ENCODE data around the gene CCDC88B. TPM values are rescaled to one million over a fixed set of nuclear protein-coding genes. Genes with fewer than 3 reads are reported as not detected.

The CCDC88B gene
- total RNA-seq, 8 experiments from 2014 or later: 0.90 to 8.6 (median 3.0) TPM

GRCh38 chr11:64383580-64383979 lies 43.6 kb downstream of the CCDC88B start:
- H3K4me3 ChIP-seq: no peak overlapping the region
- H3K27ac ChIP-seq: no peak overlapping the region
- in situ Hi-C loops (cut with MboI; ENCODE audit: low pct_unique_long_range_greater_than_20kb in 2 of 9, low sequenced_read_pairs in 9 of 9, unreplicated experiment in 9 of 9): no loop called here
- 43 to 90% (median 88%) methylated on average over 1 of the region's 2 CpGs; no CpG with 5 or more reads in 5 of the 10 experiments for WGBS, 10 experiments
- no peak for ATAC-seq (replicated peaks in 6 of 8)
- peaks cover 4% of the 10 kb centered on the region in 2 donors for H3K4me1 ChIP-seq (replicated peaks in 1 of 2)

- H3K4me1 ChIP-seq (replicated peaks in 1 of 2): peaks cover 0 to 4% of the 10 kb centered on the region in 2 donors
- no peak overlapping the region for H3K4me3 ChIP-seq
- ATAC-seq (replicated peaks in 6 of 8): peak in 2 of 8 experiments; percentile 16 to 25
- in situ Hi-C loops (cut with MboI; ENCODE audit: low pct_unique_long_range_greater_than_20kb in 2 of 9, low sequenced_read_pairs in 9 of 9, unreplicated experiment in 9 of 9): no loop called here
- 31 to 81% (median 56%) methylated on average over 1 to 8 of the region's 17 CpGs for WGBS, 10 experiments
- H3K27ac ChIP-seq: no peak overlapping the region
Observed at GRCh38 chr11:64384028-64384737, 44.2 kb downstream of the CCDC88B start.

- Histone ChIP-seq H3K4me1 (replicated peaks in 1 of 2) (peaks cover 0 to 4% of the 10 kb centered on the region in 2 donors), H3K4me3 (no peak overlapping the region), H3K27ac (no peak overlapping the region)
- ATAC-seq (replicated peaks in 6 of 8): peak in 5 of 8 experiments; percentile 22 to 59 (median 56)
- in situ Hi-C loops (cut with MboI; ENCODE audit: low pct_unique_long_range_greater_than_20kb in 2 of 9, low sequenced_read_pairs in 9 of 9, unreplicated experiment in 9 of 9): no loop called here
- WGBS, 10 experiments: 40 to 86% (median 76%) methylated on average over 1 to 11 of the region's 15 CpGs; no CpG with 5 or more reads in 3 of the 10 experiments
Observed at GRCh38 chr11:64384981-64385944, 45.3 kb downstream of the CCDC88B start.

GRCh38 chr11:64385945-64386704 lies 46.1 kb downstream of the CCDC88B start:
- ATAC-seq (replicated peaks in 6 of 8): peak in 5 of 8 experiments; percentile 11 to 67 (median 47)
- H3K27ac ChIP-seq: no peak overlapping the region
- WGBS, 10 experiments: 0 to 100% (median 86%) methylated on average over 1 to 10 of the region's 11 CpGs; no CpG with 5 or more reads in 2 of the 10 experiments
- no peaks in the 10 kb centered on the region for H3K4me1 ChIP-seq (replicated peaks in 1 of 2)
- in situ Hi-C loops (cut with MboI; ENCODE audit: low pct_unique_long_range_greater_than_20kb in 2 of 9, low sequenced_read_pairs in 9 of 9, unreplicated experiment in 9 of 9): no loop called here
- no peak overlapping the region for H3K4me3 ChIP-seq

GRCh38 chr11:64387916-64388315 lies 47.9 kb downstream of the CCDC88B start:
- Histone ChIP-seq H3K4me3 (no peak overlapping the region), H3K27ac (no peak overlapping the region), H3K4me1 (replicated peaks in 1 of 2) (no peaks in the 10 kb centered on the region)
- ATAC-seq (replicated peaks in 6 of 8): no peak
- in situ Hi-C loops (cut with MboI; ENCODE audit: low pct_unique_long_range_greater_than_20kb in 2 of 9, low sequenced_read_pairs in 9 of 9, unreplicated experiment in 9 of 9): no loop called here

- H3K27ac ChIP-seq: no peak overlapping the region
- H3K4me3 ChIP-seq: no peak overlapping the region
- no peak for ATAC-seq (replicated peaks in 6 of 8)
- no peaks in the 10 kb centered on the region for H3K4me1 ChIP-seq (replicated peaks in 1 of 2)
- 0 to 89% (median 40%) methylated on average over 1 to 8 of the region's 10 CpGs; no CpG with 5 or more reads in 3 of the 10 experiments for WGBS, 10 experiments
- in situ Hi-C loops (cut with MboI; ENCODE audit: low pct_unique_long_range_greater_than_20kb in 2 of 9, low sequenced_read_pairs in 9 of 9, unreplicated experiment in 9 of 9): no loop called here
Observed at GRCh38 chr11:64388894-64389293, 48.9 kb downstream of the CCDC88B start.

- ATAC-seq (replicated peaks in 6 of 8): no peak
- in situ Hi-C loops (cut with MboI; ENCODE audit: low pct_unique_long_range_greater_than_20kb in 2 of 9, low sequenced_read_pairs in 9 of 9, unreplicated experiment in 9 of 9): no loop called here
- Histone ChIP-seq H3K27ac (no peak overlapping the region), H3K4me1 (replicated peaks in 1 of 2) (no peaks in the 10 kb centered on the region), H3K4me3 (no peak overlapping the region)
- WGBS, 10 experiments: 25 to 100% (median 86%) methylated on average over 1 to 2 of the region's 2 CpGs; no CpG with 5 or more reads in 3 of the 10 experiments
Observed at GRCh38 chr11:64389851-64390250, 49.8 kb downstream of the CCDC88B start.

- Histone ChIP-seq H3K27ac (no peak overlapping the region), H3K4me3 (no peak overlapping the region), H3K4me1 (replicated peaks in 1 of 2) (peaks cover 2 to 3% of the 10 kb centered on the region in 2 donors)
- WGBS, 10 experiments: 17 to 100% (median 90%) methylated on average over 1 to 2 of the region's 3 CpGs; no CpG with 5 or more reads in 4 of the 10 experiments
- no peak for ATAC-seq (replicated peaks in 6 of 8)
- in situ Hi-C loops (cut with MboI; ENCODE audit: low pct_unique_long_range_greater_than_20kb in 2 of 9, low sequenced_read_pairs in 9 of 9, unreplicated experiment in 9 of 9): no loop called here
Observed at GRCh38 chr11:64390558-64390957, 50.6 kb downstream of the CCDC88B start.

GRCh38 chr11:64391839-64392238 lies 51.8 kb downstream of the CCDC88B start:
- in situ Hi-C loops (cut with MboI; ENCODE audit: low pct_unique_long_range_greater_than_20kb in 2 of 9, low sequenced_read_pairs in 9 of 9, unreplicated experiment in 9 of 9): no loop called here
- WGBS, 10 experiments: 90 to 100% (median 100%) methylated on average over 1 to 2 of the region's 3 CpGs; no CpG with 5 or more reads in 7 of the 10 experiments
- H3K4me1 ChIP-seq (replicated peaks in 1 of 2): peaks cover 11 to 14% of the 10 kb centered on the region in 2 donors
- ATAC-seq (replicated peaks in 6 of 8): no peak
- no peak overlapping the region for H3K4me3 ChIP-seq
- no peak overlapping the region for H3K27ac ChIP-seq

GRCh38 chr11:64395545-64396078 lies 55.6 kb downstream of the CCDC88B start:
- Histone ChIP-seq H3K4me1 (replicated peaks in 1 of 2) (peaks cover 11 to 14% of the 10 kb centered on the region in 2 donors), H3K4me3 (no peak overlapping the region), H3K27ac (peak overlapping the region in 1 of 2 donors; percentile 18)
- in situ Hi-C loops (cut with MboI; ENCODE audit: low pct_unique_long_range_greater_than_20kb in 2 of 9, low sequenced_read_pairs in 9 of 9, unreplicated experiment in 9 of 9): no loop called here
- no peak for ATAC-seq (replicated peaks in 6 of 8)
- WGBS, 10 experiments: 40 to 100% (median 75%) methylated on average over 2 to 10 of the region's 13 CpGs; no CpG with 5 or more reads in 3 of the 10 experiments

GRCh38 chr11:64396079-64396591 lies 56.1 kb downstream of the CCDC88B start:
- Histone ChIP-seq H3K4me3 (no peak overlapping the region), H3K27ac (peak overlapping the region in 1 of 2 donors; percentile 13), H3K4me1 (replicated peaks in 1 of 2) (peaks cover 11 to 14% of the 10 kb centered on the region in 2 donors)
- peak in 5 of 8 experiments; percentile 81 to 92 (median 89) for ATAC-seq (replicated peaks in 6 of 8)
- in situ Hi-C loops (cut with MboI; ENCODE audit: low pct_unique_long_range_greater_than_20kb in 2 of 9, low sequenced_read_pairs in 9 of 9, unreplicated experiment in 9 of 9): no loop called here
- WGBS, 10 experiments: 3 to 60% (median 23%) methylated on average over 1 to 10 of the region's 15 CpGs; no CpG with 5 or more reads in 5 of the 10 experiments

GRCh38 chr11:64400102-64400501 lies 60.1 kb downstream of the CCDC88B start:
- in situ Hi-C loops (cut with MboI; ENCODE audit: low pct_unique_long_range_greater_than_20kb in 2 of 9, low sequenced_read_pairs in 9 of 9, unreplicated experiment in 9 of 9): no loop called here
- 30 to 100% (median 100%) methylated on average over 1 to 2 of the region's 6 CpGs; no CpG with 5 or more reads in 6 of the 10 experiments for WGBS, 10 experiments
- Histone ChIP-seq H3K4me1 (replicated peaks in 1 of 2) (peaks cover 11 to 14% of the 10 kb centered on the region in 2 donors), H3K27ac (no peak overlapping the region), H3K4me3 (no peak overlapping the region)
- ATAC-seq (replicated peaks in 6 of 8): peak in 2 of 8 experiments; percentile 93 to 99
